Right lobe of liver (tissue), 4 donors: ENCODE measurements around the gene FOXB1.

Source experiments
- CTCF ChIP-seq, 4 donors: fragments of 200-600 bp in 3 of 4; fragments of 450-650 bp in 1 of 4; IDR thresholded peaks; one replicate each; pipeline versions ENCODE4 v1.5.1 to v1.8.0; 2016 to 2022; ENCODE audit warnings: antibody characterized with exemption in 4 of 4, mild to moderate bottlenecking in 2 of 4
- POLR2A ChIP-seq: fragments of 450-650 bp; IDR thresholded peaks from one replicate; pipeline ENCODE4 v1.6.1; 2017; ENCODE audit warnings: antibody characterized with exemption, mild to moderate bottlenecking
- donor health status: DM: no; HTN: no; CAD: no.
- donor health status: DM: no; HTN: no; CAD: no.
- donor health status: DM: no; HTN: yes; CAD: no.

- no peak for TF ChIP-seq CTCF (IDR thresholded peaks at IDR 0.05)
- no peak for TF ChIP-seq POLR2A
Measured at GRCh38 chr15:60001610-60002527, 2.2 kb upstream of the FOXB1 start.
